Thymus (tissue), 2 donors: ENCODE results near the gene MYO1A. TPM values are rescaled to one million over a fixed set of nuclear protein-coding genes. Genes with fewer than 3 reads are reported as not detected.

Experiments
- polyA plus RNA-seq: library from polyadenylated mRNA; stranded (reverse); fragments of 200-250 nt; gene quantifications from one replicate; pipeline ENCODE4 v1.2.3, GENCODE V29; 2013
- total RNA-seq: library from RNA; stranded (reverse); fragments of 120-200 nt; gene quantifications from one replicate; pipeline ENCODE4 v1.2.4, GENCODE V29; 2013
- donor health status: healthy.

Gene MYO1A
- total and polyA plus RNA-seq, 2 donors: 0.52 to 1.1 TPM

Other genes starting within 250 kb of the MYO1A start
- 0.33 TPM for gene SDR9C7, start 115.7 kb downstream of the MYO1A start, total RNA-seq
- gene SDR9C7, start 115.7 kb downstream of the MYO1A start, polyA plus RNA-seq: 2.3 TPM
- 0.28 TPM for gene RDH16, start 92.5 kb downstream of the MYO1A start, total RNA-seq
- 1.8 TPM for gene RDH16, start 92.5 kb downstream of the MYO1A start, polyA plus RNA-seq
- gene ZBTB39, start 43.6 kb downstream of the MYO1A start, total RNA-seq: 5.1 TPM
- gene ZBTB39, start 43.6 kb downstream of the MYO1A start, polyA plus RNA-seq: 3.0 TPM
- gene TAC3, start 33.6 kb downstream of the MYO1A start, total RNA-seq: 0.76 TPM
- 4.3 TPM for gene TAC3, start 33.6 kb downstream of the MYO1A start, polyA plus RNA-seq
- gene NEMP1, start 28.7 kb upstream of the MYO1A start, total RNA-seq: 19.5 TPM
- gene NEMP1, start 28.7 kb upstream of the MYO1A start, polyA plus RNA-seq: 9.5 TPM
- 33.7 TPM for gene NAB2, start 39.0 kb upstream of the MYO1A start, total RNA-seq
- 32.7 TPM for gene NAB2, start 39.0 kb upstream of the MYO1A start, polyA plus RNA-seq
- gene STAT6, start 61.2 kb upstream of the MYO1A start, total RNA-seq: 70.2 TPM
- gene STAT6, start 61.2 kb upstream of the MYO1A start, polyA plus RNA-seq: 236 TPM
- gene LRP1, start 78.4 kb upstream of the MYO1A start, total RNA-seq: 4.5 TPM
- 22.6 TPM for gene LRP1, start 78.4 kb upstream of the MYO1A start, polyA plus RNA-seq
- gene LRP1-AS, start 97.5 kb upstream of the MYO1A start, total RNA-seq: not detected
- not detected for gene LRP1-AS, start 97.5 kb upstream of the MYO1A start, polyA plus RNA-seq
- gene NXPH4, start 166.7 kb upstream of the MYO1A start, total RNA-seq: 0.14 TPM
- gene NXPH4, start 166.7 kb upstream of the MYO1A start, polyA plus RNA-seq: 0.16 TPM
- gene SHMT2, start 179.6 kb upstream of the MYO1A start, total RNA-seq: 63.1 TPM
- 37.0 TPM for gene SHMT2, start 179.6 kb upstream of the MYO1A start, polyA plus RNA-seq
- gene STAC3, start 201.1 kb upstream of the MYO1A start, total RNA-seq: 2.1 TPM
- 12.3 TPM for gene STAC3, start 201.1 kb upstream of the MYO1A start, polyA plus RNA-seq